ENCODE measurements around the gene BRINP2. TPM values are rescaled to one million over a fixed set of nuclear protein-coding genes. Genes with fewer than 3 reads are reported as not detected.

Gene BRINP2
- total and polyA plus RNA-seq, 3 experiments from 2014 or later = not detected

DNA sequence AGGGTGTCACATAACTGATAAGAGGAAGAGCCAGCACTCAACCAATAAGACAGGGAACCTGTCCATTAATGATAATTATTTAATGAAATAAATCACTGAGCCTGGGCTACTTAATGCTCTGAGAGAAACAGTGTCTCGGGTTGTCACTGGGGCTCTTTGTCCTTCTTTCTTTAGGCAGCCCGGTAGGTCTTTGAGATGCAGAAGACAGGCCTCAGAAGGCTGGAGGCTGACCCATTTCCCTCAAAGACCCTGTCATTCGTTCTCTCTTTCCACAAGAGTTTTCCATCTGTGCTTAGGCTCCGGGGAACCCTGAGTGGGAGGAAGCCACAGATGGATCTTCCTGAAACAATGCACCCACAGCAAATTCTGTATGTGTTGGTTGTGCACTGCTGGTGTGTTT lies 68.2 kb downstream of the BRINP2 start:
- Histone ChIP-seq H3K9me3 (ENCODE audit: low read length) (no peaks in the 10 kb centered on the region), H3K27ac (ENCODE audit: low read depth, low read length) (no peak overlapping the region), H3K36me3 (ENCODE audit: insufficient read depth, low read length) (no peaks in the 10 kb centered on the region), H3K4me1 (ENCODE audit: insufficient read depth, low read length) (no peaks in the 10 kb centered on the region), H3K27me3 (ENCODE audit: insufficient read depth, low read length, poor library complexity, severe bottlenecking) (no peaks in the 10 kb centered on the region), H3K4me3 (ENCODE audit: low read length) (no peak overlapping the region)
- no peaks in the 10 kb centered on the region for H3K27me3 Mint-ChIP-seq
- ChIA-PET POLR2A (no interaction called here), CTCF (no interaction called here)
- H3K4me3 Mint-ChIP-seq = no peak overlapping the region
- no peaks in the 10 kb centered on the region for H3K4me1 Mint-ChIP-seq
- peaks cover 0 to 14% (median 4%) of the 10 kb centered on the region in 5 donors for H3K9me3 Mint-ChIP-seq
- no peak overlapping the region for H3K27ac Mint-ChIP-seq
- no peak for DNase-seq
- H3K36me3 Mint-ChIP-seq = no peaks in the 10 kb centered on the region

DNA sequence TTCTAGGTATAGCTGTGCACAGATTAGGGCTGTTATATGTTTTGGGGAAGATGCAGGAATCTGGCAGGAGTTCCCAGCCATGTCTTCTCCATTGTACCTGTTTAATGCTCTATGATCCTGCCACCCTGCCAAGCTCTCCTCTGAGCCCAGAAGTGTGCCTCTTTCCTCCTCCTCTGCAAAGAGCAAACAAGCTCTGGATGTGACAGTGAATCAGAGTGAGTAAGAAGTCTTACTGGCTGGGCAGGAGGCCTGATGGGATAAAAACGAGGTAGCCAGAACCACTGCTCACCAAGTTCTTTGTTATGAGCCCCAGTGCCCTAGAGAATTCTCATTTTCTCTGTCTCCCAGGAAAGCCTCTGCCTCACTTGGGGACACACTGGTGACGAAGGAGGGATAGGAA lies 69.0 kb downstream of the BRINP2 start:
- no peak for DNase-seq
- no peak overlapping the region for H3K4me3 Mint-ChIP-seq

DNA sequence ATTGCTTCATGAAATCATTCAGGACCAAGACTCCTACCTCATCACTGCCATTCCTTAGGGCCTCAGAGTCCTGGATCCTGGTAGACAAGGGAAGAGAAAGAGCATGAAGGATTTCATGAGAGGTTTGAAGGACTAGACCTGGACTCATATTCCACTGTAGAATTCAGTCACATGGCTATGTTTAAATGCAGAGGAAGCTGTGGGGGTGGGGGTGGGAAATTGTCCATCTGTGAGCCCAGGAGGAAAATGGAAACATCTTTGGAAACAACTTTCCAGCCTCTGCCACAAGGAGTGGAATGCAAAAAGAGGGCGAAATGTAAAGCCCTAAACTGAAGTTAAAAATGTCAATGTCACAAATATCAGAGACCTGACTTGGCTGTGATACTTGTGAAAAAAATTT lies 73.0 kb downstream of the BRINP2 start:
- ChIA-PET CTCF (no interaction called here), POLR2A (no interaction called here)
- Mint-ChIP-seq H3K9me3 (peaks cover 0 to 8% (median 4%) of the 10 kb centered on the region in 5 donors), H3K36me3 (no peaks in the 10 kb centered on the region), H3K4me1 (no peaks in the 10 kb centered on the region), H3K4me3 (no peak overlapping the region), H3K27me3 (no peaks in the 10 kb centered on the region), H3K27ac (no peak overlapping the region)
- DNase-seq = no peak
- Histone ChIP-seq H3K4me3 (ENCODE audit: low read length) (no peak overlapping the region), H3K27me3 (ENCODE audit: insufficient read depth, low read length, poor library complexity, severe bottlenecking) (no peaks in the 10 kb centered on the region), H3K27ac (ENCODE audit: low read depth, low read length) (no peak overlapping the region), H3K9me3 (ENCODE audit: low read length) (no peaks in the 10 kb centered on the region), H3K36me3 (ENCODE audit: insufficient read depth, low read length) (no peaks in the 10 kb centered on the region), H3K4me1 (ENCODE audit: insufficient read depth, low read length) (no peaks in the 10 kb centered on the region)

More for the DNA sequence above, 69.0 kb downstream of the BRINP2 start:
- CTCF ChIA-PET = no interaction called here
- POLR2A ChIA-PET = no interaction called here
- Mint-ChIP-seq H3K36me3 (no peaks in the 10 kb centered on the region), H3K9me3 (peaks cover 0 to 12% (median 4%) of the 10 kb centered on the region in 5 donors), H3K4me1 (no peaks in the 10 kb centered on the region), H3K27ac (no peak overlapping the region), H3K27me3 (no peaks in the 10 kb centered on the region)
- H3K27me3 ChIP-seq (ENCODE audit: insufficient read depth, low read length, poor library complexity, severe bottlenecking) = no peaks in the 10 kb centered on the region
- no peak overlapping the region for H3K4me3 ChIP-seq (ENCODE audit: low read length)
- H3K36me3 ChIP-seq (ENCODE audit: insufficient read depth, low read length) = no peaks in the 10 kb centered on the region
- no peaks in the 10 kb centered on the region for H3K9me3 ChIP-seq (ENCODE audit: low read length)
- H3K4me1 ChIP-seq (ENCODE audit: insufficient read depth, low read length) = no peaks in the 10 kb centered on the region
- no peak overlapping the region for H3K27ac ChIP-seq (ENCODE audit: low read depth, low read length)

DNA sequence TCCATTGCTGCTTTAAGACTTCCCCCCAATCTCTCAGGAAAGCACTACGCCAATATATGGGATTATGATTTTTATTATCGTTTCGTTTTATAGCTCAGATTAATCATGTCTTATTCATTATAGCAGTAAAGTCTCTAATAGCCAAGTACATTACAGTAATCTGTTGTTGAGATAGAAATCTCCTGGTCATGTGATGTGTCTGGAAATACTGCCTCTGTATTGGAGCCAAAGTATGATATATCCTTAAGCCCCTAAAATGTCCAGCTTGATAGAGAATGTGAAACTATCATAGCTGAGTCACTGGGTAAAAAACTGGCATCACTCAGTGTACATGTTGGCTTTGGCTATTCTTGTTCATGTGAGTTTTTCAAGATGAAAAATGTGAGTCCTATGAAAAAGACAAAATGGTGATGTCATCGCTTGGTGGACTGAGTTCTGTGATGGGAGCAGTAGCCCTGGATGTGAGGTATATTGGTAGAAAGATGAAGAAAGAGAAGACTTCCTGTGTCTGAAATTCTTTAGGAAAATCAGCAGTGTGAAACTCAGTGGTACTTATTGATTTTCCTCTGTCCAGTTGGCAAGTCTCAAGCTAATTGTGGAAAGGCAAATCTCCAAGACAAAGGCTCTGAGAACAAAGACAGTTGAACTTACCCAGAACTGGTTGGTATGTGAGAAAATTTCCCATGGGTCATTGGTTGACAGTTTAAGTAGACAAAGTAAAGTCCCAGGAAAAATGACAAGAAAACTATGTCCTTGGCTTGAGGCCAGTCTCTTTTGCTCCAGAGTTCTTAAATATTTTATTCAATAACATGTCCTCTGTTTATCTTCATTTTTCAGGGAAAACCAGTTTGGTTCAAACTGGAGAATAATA lies 76.2 kb downstream of the BRINP2 start:
- Mint-ChIP-seq H3K27me3 (no peaks in the 10 kb centered on the region), H3K4me1 (no peaks in the 10 kb centered on the region), H3K4me3 (no peak overlapping the region), H3K27ac (no peak overlapping the region), H3K36me3 (no peaks in the 10 kb centered on the region), H3K9me3 (peaks cover 0 to 10% (median 3%) of the 10 kb centered on the region in 5 donors)
- ChIA-PET CTCF (no interaction called here), POLR2A (interaction anchor here (0.6 kb wide), 1 partner anchor 8 kb away, joined by 4 read pairs; no protein-coding TSS in a partner anchor)
- H3K4me1 ChIP-seq (ENCODE audit: insufficient read depth, low read length) = no peaks in the 10 kb centered on the region
- DNase-seq = no peak
- H3K36me3 ChIP-seq (ENCODE audit: insufficient read depth, low read length) = no peaks in the 10 kb centered on the region
- H3K9me3 ChIP-seq (ENCODE audit: low read length) = no peaks in the 10 kb centered on the region
- no peaks in the 10 kb centered on the region for H3K27me3 ChIP-seq (ENCODE audit: insufficient read depth, low read length, poor library complexity, severe bottlenecking)
- no peak overlapping the region for H3K4me3 ChIP-seq (ENCODE audit: low read length)
- H3K27ac ChIP-seq (ENCODE audit: low read depth, low read length) = no peak overlapping the region

DNA sequence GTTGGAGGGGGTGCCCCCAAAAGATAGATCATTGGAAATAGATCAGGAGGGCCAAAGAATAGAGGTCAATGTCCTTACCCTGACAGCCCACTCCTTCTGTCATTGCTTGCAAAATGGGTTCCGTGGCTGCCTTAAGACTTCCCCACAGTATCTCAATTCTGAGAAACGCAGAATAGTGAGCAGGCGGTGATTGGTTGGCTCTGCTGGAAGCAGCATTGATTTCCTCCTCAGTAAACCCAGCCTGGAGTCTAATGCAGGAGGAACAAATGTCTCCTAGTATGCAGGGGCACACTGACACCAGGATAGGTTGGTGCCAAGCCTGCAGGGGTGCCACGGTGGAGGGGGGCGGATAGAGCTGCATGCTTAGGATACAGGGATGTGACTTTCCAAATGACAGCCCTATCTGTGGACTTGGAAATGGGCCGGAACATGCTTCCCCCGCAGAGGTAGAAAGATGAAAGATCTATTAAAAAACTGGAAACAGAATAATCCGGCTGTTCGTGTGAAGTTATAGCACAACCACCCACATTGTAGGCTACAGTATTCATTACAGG lies 76.9 kb downstream of the BRINP2 start:
- DNase-seq = no peak
- peaks cover 0 to 5% (median 2%) of the 10 kb centered on the region in 5 donors for H3K9me3 Mint-ChIP-seq
- ChIA-PET POLR2A (no interaction called here), CTCF (no interaction called here)
- Histone ChIP-seq H3K4me3 (ENCODE audit: low read length) (no peak overlapping the region), H3K36me3 (ENCODE audit: insufficient read depth, low read length) (no peaks in the 10 kb centered on the region), H3K27ac (ENCODE audit: low read depth, low read length) (no peak overlapping the region), H3K4me1 (ENCODE audit: insufficient read depth, low read length) (no peaks in the 10 kb centered on the region), H3K9me3 (ENCODE audit: low read length) (no peaks in the 10 kb centered on the region), H3K27me3 (ENCODE audit: insufficient read depth, low read length, poor library complexity, severe bottlenecking) (no peaks in the 10 kb centered on the region)
- H3K4me1 Mint-ChIP-seq = no peaks in the 10 kb centered on the region
- no peaks in the 10 kb centered on the region for H3K27me3 Mint-ChIP-seq
- H3K36me3 Mint-ChIP-seq = no peaks in the 10 kb centered on the region
- no peak overlapping the region for H3K27ac Mint-ChIP-seq
- H3K4me3 Mint-ChIP-seq = no peak overlapping the region

DNA sequence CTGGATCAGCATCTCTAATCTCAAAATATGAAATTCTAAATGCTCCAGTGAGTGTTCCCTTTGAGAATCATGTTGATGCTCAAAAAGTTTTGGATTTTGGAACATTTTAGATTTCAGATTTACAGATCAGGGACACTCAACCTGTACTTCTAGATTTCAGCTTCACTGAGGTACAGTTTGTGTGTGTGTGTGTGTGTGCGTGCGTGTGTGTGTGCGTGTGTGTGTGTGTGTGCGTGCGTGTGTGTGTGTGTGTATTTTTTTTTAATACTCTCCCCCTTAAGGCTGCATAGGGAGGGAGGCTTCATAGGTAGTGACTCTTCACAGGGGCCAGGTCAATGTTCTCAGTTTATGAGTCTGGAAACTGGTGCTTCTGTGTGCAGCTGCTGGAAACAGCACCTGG lies 77.5 kb downstream of the BRINP2 start:
- no peaks in the 10 kb centered on the region for H3K27me3 Mint-ChIP-seq
- DNase-seq = no peak

DNA sequence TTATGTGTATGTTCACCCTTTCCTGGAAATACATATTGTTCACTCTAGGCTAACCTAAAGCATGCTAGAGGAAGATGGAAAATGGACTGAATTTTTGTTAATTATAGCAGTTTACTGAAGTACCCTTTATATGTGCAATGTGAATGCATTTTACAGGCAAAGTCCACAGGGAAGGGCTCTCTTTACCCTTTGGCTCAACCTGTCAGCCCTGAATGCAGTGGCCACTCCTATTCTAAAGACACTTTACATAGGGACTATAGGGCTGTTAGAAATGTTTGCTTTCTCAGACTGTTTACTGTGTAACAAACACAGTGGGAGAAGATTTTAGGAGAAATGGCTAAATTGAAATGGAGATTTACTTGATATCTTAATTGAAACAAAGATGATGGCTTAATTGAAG lies 78.5 kb downstream of the BRINP2 start:
- Histone ChIP-seq H3K36me3 (ENCODE audit: insufficient read depth, low read length) (no peaks in the 10 kb centered on the region), H3K4me3 (ENCODE audit: low read length) (no peak overlapping the region), H3K27ac (ENCODE audit: low read depth, low read length) (no peak overlapping the region), H3K4me1 (ENCODE audit: insufficient read depth, low read length) (no peaks in the 10 kb centered on the region), H3K9me3 (ENCODE audit: low read length) (no peaks in the 10 kb centered on the region), H3K27me3 (ENCODE audit: insufficient read depth, low read length, poor library complexity, severe bottlenecking) (no peaks in the 10 kb centered on the region)
- Mint-ChIP-seq H3K27ac (no peak overlapping the region), H3K9me3 (peaks cover 0 to 5% (median 2%) of the 10 kb centered on the region in 5 donors), H3K36me3 (no peaks in the 10 kb centered on the region), H3K27me3 (no peaks in the 10 kb centered on the region), H3K4me1 (no peaks in the 10 kb centered on the region), H3K4me3 (no peak overlapping the region)
- CTCF ChIA-PET = no interaction called here
- POLR2A ChIA-PET = no interaction called here
- no peak for DNase-seq

More for the DNA sequence above, 77.5 kb downstream of the BRINP2 start:
- no peaks in the 10 kb centered on the region for H3K9me3 ChIP-seq (ENCODE audit: low read length)
- H3K4me3 Mint-ChIP-seq = no peak overlapping the region
- no peak overlapping the region for H3K27ac ChIP-seq (ENCODE audit: low read depth, low read length)
- H3K4me1 ChIP-seq (ENCODE audit: insufficient read depth, low read length) = no peaks in the 10 kb centered on the region
- POLR2A ChIA-PET = no interaction called here
- CTCF ChIA-PET = no interaction called here
- no peak overlapping the region for H3K27ac Mint-ChIP-seq
- H3K4me3 ChIP-seq (ENCODE audit: low read length) = no peak overlapping the region
- no peaks in the 10 kb centered on the region for H3K27me3 ChIP-seq (ENCODE audit: insufficient read depth, low read length, poor library complexity, severe bottlenecking)
- H3K36me3 Mint-ChIP-seq = no peaks in the 10 kb centered on the region
- no peaks in the 10 kb centered on the region for H3K36me3 ChIP-seq (ENCODE audit: insufficient read depth, low read length)
- peaks cover 0 to 5% (median 2%) of the 10 kb centered on the region in 5 donors for H3K9me3 Mint-ChIP-seq
- no peaks in the 10 kb centered on the region for H3K4me1 Mint-ChIP-seq

DNA sequence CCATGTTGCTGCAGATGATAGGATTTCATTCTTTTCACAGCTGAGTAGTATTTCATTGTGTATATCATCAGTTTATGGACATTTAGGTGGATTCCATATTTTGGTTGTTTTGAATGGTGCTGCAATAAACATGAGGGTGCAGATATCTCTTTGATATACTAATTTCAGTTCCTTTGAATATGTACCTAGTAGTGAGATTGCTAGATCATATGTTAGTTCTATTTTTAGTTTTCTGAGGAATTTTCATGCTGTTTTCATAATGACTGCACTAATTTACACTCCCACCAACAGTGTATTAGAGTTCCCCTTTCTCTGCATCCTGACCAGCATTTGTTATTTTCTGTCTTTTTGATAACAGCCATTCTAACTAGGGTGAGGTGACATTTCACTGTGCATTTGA lies 82.1 kb downstream of the BRINP2 start:
- POLR2A ChIA-PET = no interaction called here
- H3K36me3 Mint-ChIP-seq = no peaks in the 10 kb centered on the region

More for the DNA sequence above, 82.1 kb downstream of the BRINP2 start:
- Histone ChIP-seq H3K36me3 (ENCODE audit: insufficient read depth, low read length) (no peaks in the 10 kb centered on the region), H3K4me3 (ENCODE audit: low read length) (no peak overlapping the region), H3K27ac (ENCODE audit: low read depth, low read length) (no peak overlapping the region), H3K4me1 (ENCODE audit: insufficient read depth, low read length) (no peaks in the 10 kb centered on the region), H3K9me3 (ENCODE audit: low read length) (no peaks in the 10 kb centered on the region), H3K27me3 (ENCODE audit: insufficient read depth, low read length, poor library complexity, severe bottlenecking) (no peaks in the 10 kb centered on the region)
- Mint-ChIP-seq H3K9me3 (peaks cover 0 to 12% (median 2%) of the 10 kb centered on the region in 5 donors), H3K4me1 (no peaks in the 10 kb centered on the region), H3K27ac (no peak overlapping the region), H3K4me3 (no peak overlapping the region), H3K27me3 (no peaks in the 10 kb centered on the region)
- CTCF ChIA-PET = no interaction called here
- no peak for DNase-seq
